IMR-90 (cell line): ENCODE measurements around the gene MSI2. TPM values are rescaled to one million over a fixed set of nuclear protein-coding genes. Genes with fewer than 3 reads are reported as not detected.

Experiments
- ATAC-seq: fragments of 200-7000 bp; cut with Tn5 transposase; 2 replicates; pipeline ENCODE4 v1.9.1; 2020; ENCODE audit warnings: low read depth, mild to moderate bottlenecking, moderate library complexity
- BruUV-seq: library from RNA; stranded (reverse); fragments of 400-500 nt; replicated peaks from 2 replicates; lab custom pipeline; 2021; lab: Mats Ljungman, UMichigan
- CTCF ChIA-PET: fragments of 300-600 bp; formaldehyde crosslinking; extraction: SDS; loops from one replicate; lab custom pipeline; 2021; ENCODE audit warnings: antibody characterized with exemption; lab: Yijun Ruan, JAX
- POLR2A ChIA-PET: fragments of 300-600 bp; sonication (Branson Sonifier 250); formaldehyde crosslinking; loops from one replicate; lab custom pipeline; 2022; ENCODE audit warnings: antibody characterized with exemption; ENCODE audit not compliant: unreplicated experiment; lab: Charles Lee
- DNase-seq: peaks from one replicate; pipeline ENCODE4 v3.0.0; 2013
- H2AFZ ChIP-seq: replicated peaks from 2 replicates; pipeline ENCODE3; 2013; ENCODE audit warnings: low read length, mild to moderate bottlenecking; ENCODE audit not compliant: poor library complexity
- H2AK5ac ChIP-seq: 2 replicates; pipeline ENCODE4 v1.6.1; 2013; ENCODE audit warnings: low read depth, low read length, inconsistent platforms
- H2AK9ac ChIP-seq: replicated peaks from 2 replicates; pipeline ENCODE3; 2013; ENCODE audit warnings: mild to moderate bottlenecking, low read depth, low read length, moderate library complexity; ENCODE audit not compliant: poor library complexity
- H2BK120ac ChIP-seq: 2 replicates; pipeline ENCODE4 v1.6.1; 2013; ENCODE audit warnings: low read depth, low read length, inconsistent platforms
- H2BK15ac ChIP-seq: 3 replicates; pipeline ENCODE4 v1.6.1; 2013; ENCODE audit warnings: low read depth, low read length, inconsistent platforms
- H2BK20ac ChIP-seq: 2 replicates; pipeline ENCODE4 v1.6.1; 2013; ENCODE audit warnings: low read depth, mild to moderate bottlenecking, inconsistent platforms, low read length, moderate library complexity
- H2BK5ac ChIP-seq: 2 replicates; pipeline ENCODE4 v1.6.1; 2013; ENCODE audit warnings: mild to moderate bottlenecking, low read depth, low read length, inconsistent platforms; ENCODE audit not compliant: poor library complexity, severe bottlenecking
- H3K14ac ChIP-seq: replicated peaks from 2 replicates; pipeline ENCODE4 v1.6.1; 2013; ENCODE audit warnings: low read depth, low read length, inconsistent platforms
- H3K18ac ChIP-seq: 2 replicates; pipeline ENCODE4 v1.6.1; 2013; ENCODE audit warnings: low read depth, low read length, control low read depth
- H3K23ac ChIP-seq: 2 replicates; pipeline ENCODE4 v1.6.1; 2013; ENCODE audit warnings: low read depth, low read length, inconsistent platforms
- H3K27ac ChIP-seq: 2 replicates; pipeline ENCODE4 v1.5.1; 2013; ENCODE audit warnings: mild to moderate bottlenecking, control low read depth, low read length; ENCODE audit not compliant: insufficient read depth
- H3K27me3 ChIP-seq: 2 replicates; pipeline ENCODE4 v1.6.1; 2013; ENCODE audit warnings: low read length; ENCODE audit not compliant: control insufficient read depth, insufficient read depth
- H3K36me3 ChIP-seq: 2 replicates; pipeline ENCODE4 v1.6.1; 2013; ENCODE audit warnings: low read length, mixed read lengths; ENCODE audit not compliant: control insufficient read depth, insufficient read depth
- H3K4ac ChIP-seq: 2 replicates; pipeline ENCODE4 v1.6.1; 2013; ENCODE audit warnings: low read depth, low read length, inconsistent platforms
- H3K4me1 ChIP-seq: 2 replicates; pipeline ENCODE4 v1.6.1; 2013; ENCODE audit warnings: low read length, mixed read lengths; ENCODE audit not compliant: control insufficient read depth, insufficient read depth
- H3K4me2 ChIP-seq: 2 replicates; pipeline ENCODE4 v1.6.1; 2013; ENCODE audit warnings: low read depth, mild to moderate bottlenecking, control low read depth, low read length, moderate library complexity
- H3K4me3 ChIP-seq: 2 replicates; pipeline ENCODE4 v1.5.1; 2013; ENCODE audit warnings: low read depth, mild to moderate bottlenecking, control low read depth, low read length, moderate library complexity; ENCODE audit not compliant: insufficient read depth
- H3K56ac ChIP-seq: 2 replicates; pipeline ENCODE4 v1.6.1; 2013; ENCODE audit warnings: low read length, inconsistent platforms; ENCODE audit not compliant: insufficient read depth; ENCODE audit errors: extremely low read depth
- H3K79me1 ChIP-seq, 2 experiments: 2 replicates each; pipeline ENCODE4 v1.6.1; 2013; ENCODE audit warnings: low read length in 2 of 2, inconsistent platforms in 1 of 2, low read depth in 1 of 2
- H3K9ac ChIP-seq: 2 replicates; pipeline ENCODE4 v1.6.1; 2013; ENCODE audit warnings: low read depth, low read length, control low read depth
- H3K9me1 ChIP-seq: 2 replicates; pipeline ENCODE4 v1.6.1; 2013; ENCODE audit warnings: low read length, inconsistent platforms; ENCODE audit not compliant: insufficient read depth
- H3K9me3 ChIP-seq: 2 replicates; pipeline ENCODE4 v1.6.1; 2013; ENCODE audit warnings: low read length; ENCODE audit not compliant: control insufficient read depth, insufficient read depth
- H4K20me1 ChIP-seq: 2 replicates; pipeline ENCODE4 v1.6.1; 2013; ENCODE audit warnings: low read length, inconsistent platforms; ENCODE audit not compliant: insufficient read depth
- H4K5ac ChIP-seq: 2 replicates; pipeline ENCODE4 v1.6.1; 2013; ENCODE audit warnings: mild to moderate bottlenecking, low read depth, low read length, control low read depth
- H4K8ac ChIP-seq, 2 experiments: 2 replicates each; pipeline ENCODE4 v1.6.1; 2013; ENCODE audit warnings: low read depth in 2 of 2, low read length in 2 of 2, control low read depth in 1 of 2, inconsistent platforms in 1 of 2
- H4K91ac ChIP-seq: 2 replicates; pipeline ENCODE4 v1.6.1; 2013; ENCODE audit warnings: low read depth, low read length, inconsistent platforms; ENCODE audit not compliant: insufficient read depth
- BHLHE40 ChIP-seq: fragments of 150-350 bp; IDR thresholded peaks from 2 replicates; pipeline ENCODE4 v1.6.1; 2016; ENCODE audit warnings: mild to moderate bottlenecking, low read depth, low read length
- CEBPB ChIP-seq: IDR thresholded peaks from 2 replicates; pipeline ENCODE4 v1.6.1; 2012; ENCODE audit warnings: low read depth, low read length, improper control_type of control experiment
- CHD1 ChIP-seq: IDR thresholded peaks from 2 replicates; pipeline ENCODE4 v1.6.1; 2012; ENCODE audit warnings: low read depth, low read length, improper control_type of control experiment
- FOS ChIP-seq: fragments of 150-350 bp; IDR thresholded peaks from 2 replicates; pipeline ENCODE4 v1.6.1; 2016; ENCODE audit warnings: low read depth, low read length
- MAFK ChIP-seq: IDR thresholded peaks from 2 replicates; pipeline ENCODE4 v1.6.1; 2012; ENCODE audit warnings: low read depth, low read length, improper control_type of control experiment
- MAZ ChIP-seq: IDR thresholded peaks from 2 replicates; pipeline ENCODE4 v1.6.1; 2012; ENCODE audit warnings: low read depth, mild to moderate bottlenecking, low read length, improper control_type of control experiment, moderate library complexity, borderline replicate concordance
- MXI1 ChIP-seq: IDR thresholded peaks from 2 replicates; pipeline ENCODE4 v1.6.1; 2012; ENCODE audit warnings: low read depth, mild to moderate bottlenecking, low read length, moderate library complexity, borderline replicate concordance
- NFE2L2 ChIP-seq: fragments of 150-350 bp; IDR thresholded peaks from 2 replicates; pipeline ENCODE4 v1.6.1; 2016; ENCODE audit warnings: low read depth, mild to moderate bottlenecking, low read length
- POLR2A ChIP-seq: IDR thresholded peaks from 2 replicates; pipeline ENCODE4 v1.6.1; 2012; ENCODE audit warnings: mild to moderate bottlenecking, low read depth, low read length
- RAD21 ChIP-seq: IDR thresholded peaks from 2 replicates; pipeline ENCODE4 v1.6.1; 2012; ENCODE audit warnings: low read length, improper control_type of control experiment
- RCOR1 ChIP-seq: IDR thresholded peaks from 2 replicates; pipeline ENCODE4 v1.6.1; 2012; ENCODE audit warnings: mild to moderate bottlenecking, low read length, improper control_type of control experiment; ENCODE audit not compliant: insufficient replicate concordance
- RFX5 ChIP-seq: IDR thresholded peaks from 2 replicates; pipeline ENCODE4 v1.8.0; 2012; ENCODE audit warnings: low read depth, mild to moderate bottlenecking, low read length, moderate library complexity
- SMC3 ChIP-seq: fragments of 150-350 bp; IDR thresholded peaks from 2 replicates; pipeline ENCODE4 v1.6.1; 2016; ENCODE audit warnings: low read depth, mild to moderate bottlenecking, antibody characterized with exemption, low read length, moderate library complexity
- WGBS, 2 experiments: methylation state at CpG; one replicate each; pipeline versions ENCODE4 v1.1.5 to v1.1.7; 2013; ENCODE audit warnings: missing lambda C conversion rate in 2 of 2; ENCODE audit not compliant: insufficient read length in 1 of 2; ENCODE audit errors: extremely low coverage in 2 of 2; 5-methylcytosine and 5-hydroxymethylcytosine counted together
- dilution Hi-C: fragments of 300-500 bp; cut with HindIII; formaldehyde crosslinking; loops from one replicate; pipeline ENCODE4 v1.14.3; 2018; ENCODE audit warnings: low sequenced_read_pairs; ENCODE audit not compliant: unreplicated experiment
- in situ Hi-C: fragments of 300-500 bp; cut with MboI; formaldehyde crosslinking; loops from 3 replicates; pipeline ENCODE4 v1.14.3; 2019; ENCODE audit warnings: low sequenced_read_pairs, inconsistent platforms, mixed read lengths
- intact Hi-C: fragments of 100-400 bp; cut with micrococcal nuclease; formaldehyde crosslinking; loops from 2 replicates; pipeline ENCODE4 v1.10.0; 2022
- polyA plus RNA-seq, 3 experiments: library from polyadenylated mRNA; depleted of rRNA; stranded (reverse); fragments of >200 nt; gene quantifications; 2 replicates each; pipeline ENCODE4 v1.2.3, GENCODE V29; 2012; ENCODE audit warnings: low replicate concordance in 1 of 3
- total RNA-seq: library from RNA; depleted of rRNA; stranded (reverse); fragments of >200 nt; gene quantifications from 2 replicates; pipeline ENCODE4 v1.2.3, GENCODE V29; 2012
- TF ChIP-seq, protein P1 (sequence below): conservative IDR thresholded peaks from 2 replicates; pipeline ENCODE4 v1.5.1; 2012; ENCODE audit warnings: mild to moderate bottlenecking, low read depth, low read length, improper control_type of control experiment
- TF ChIP-seq, protein P2 (sequence below): fragments of 150-350 bp; IDR thresholded peaks from 2 replicates; pipeline ENCODE4 v1.6.1; 2017; ENCODE audit warnings: mild to moderate bottlenecking, antibody characterized with exemption, low read length, low read depth
- TF ChIP-seq, protein P3 (sequence below): fragments of 150-350 bp; IDR thresholded peaks from 2 replicates; pipeline ENCODE4 v1.6.1; 2016; ENCODE audit warnings: low read depth, mild to moderate bottlenecking, low read length, moderate library complexity, borderline replicate concordance

Gene MSI2
- total and polyA plus RNA-seq, 2 of the 4 experiments (the other 2 are of a cell fraction) = 13.0 to 16.0 TPM

DNA sequence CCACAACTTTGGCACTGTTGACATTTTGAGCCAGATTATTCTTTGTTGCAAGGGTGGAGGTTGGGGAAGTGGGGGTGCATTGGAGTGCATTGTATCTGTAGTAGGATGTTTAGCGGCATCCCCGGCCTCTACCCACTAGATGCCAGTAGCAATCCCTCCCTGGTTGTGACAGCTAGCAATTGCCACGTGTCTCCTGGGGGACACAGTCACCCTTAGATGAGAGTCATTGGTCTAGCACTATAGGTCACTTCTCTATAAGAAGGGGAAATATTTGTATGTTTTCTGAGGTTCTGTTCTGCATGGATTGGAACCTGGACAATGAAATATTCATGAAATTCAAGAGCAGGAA, 32.4 kb downstream of the MSI2 start:
- no peak overlapping the region for H3K27ac ChIP-seq
- no CpG with 5 or more reads among the region's 3 CpGs for WGBS, 2 experiments
- ChIA-PET POLR2A (interaction anchor here (0.7 kb wide), 1 partner anchor 145 kb away, joined by 6 read pairs; no protein-coding TSS in a partner anchor), CTCF (interaction anchor here (1.2 kb wide), 1 partner anchor 46 kb away, joined by 3 read pairs; no protein-coding TSS in a partner anchor)
- H2BK5ac ChIP-seq = no peak overlapping the region
- H3K9me3 ChIP-seq = no peaks in the 10 kb centered on the region
- intact Hi-C loops = no loop called here
- no peak overlapping the region for H3K23ac ChIP-seq
- H2AFZ ChIP-seq = no peak overlapping the region
- no peak overlapping the region for H3K56ac ChIP-seq
- H4K20me1 ChIP-seq = peaks cover 12% of the 10 kb centered on the region; the same call in 1 of the 2 replicates
- no peak overlapping the region for H2BK20ac ChIP-seq
- H3K4ac ChIP-seq = no peak overlapping the region
- H3K9ac ChIP-seq = no peak overlapping the region
- H3K36me3 ChIP-seq = peaks cover 3% of the 10 kb centered on the region
- no peak overlapping the region for H3K4me2 ChIP-seq
- in situ Hi-C loops = no loop called here
- H3K14ac ChIP-seq = 0 out of 2 replicates have a peak overlapping the region, but pooled peaks have one; percentile 62
- no TSS peak for BruUV-seq
- H3K4me3 ChIP-seq = no peak overlapping the region
- peaks cover 13 to 18% of the 10 kb centered on the region in 2 experiments; a peak in 2 of 4 replicates for H3K79me1 ChIP-seq
- peak overlapping the region in 1 of 2 experiments; percentile 45; a peak in 1 of 4 replicates for H4K8ac ChIP-seq
- TF ChIP-seq RFX5 (no peak), POLR2A (no peak), MXI1 (no peak), MAFK (no peak), NFE2L2 (no peak), CHD1 (no peak), SMC3 (no peak), BHLHE40 (no peak), RAD21 (no peak), MAZ (no peak), RCOR1 (no peak), CEBPB (no peak), FOS (no peak)
- TF ChIP-seq, protein P1, sequence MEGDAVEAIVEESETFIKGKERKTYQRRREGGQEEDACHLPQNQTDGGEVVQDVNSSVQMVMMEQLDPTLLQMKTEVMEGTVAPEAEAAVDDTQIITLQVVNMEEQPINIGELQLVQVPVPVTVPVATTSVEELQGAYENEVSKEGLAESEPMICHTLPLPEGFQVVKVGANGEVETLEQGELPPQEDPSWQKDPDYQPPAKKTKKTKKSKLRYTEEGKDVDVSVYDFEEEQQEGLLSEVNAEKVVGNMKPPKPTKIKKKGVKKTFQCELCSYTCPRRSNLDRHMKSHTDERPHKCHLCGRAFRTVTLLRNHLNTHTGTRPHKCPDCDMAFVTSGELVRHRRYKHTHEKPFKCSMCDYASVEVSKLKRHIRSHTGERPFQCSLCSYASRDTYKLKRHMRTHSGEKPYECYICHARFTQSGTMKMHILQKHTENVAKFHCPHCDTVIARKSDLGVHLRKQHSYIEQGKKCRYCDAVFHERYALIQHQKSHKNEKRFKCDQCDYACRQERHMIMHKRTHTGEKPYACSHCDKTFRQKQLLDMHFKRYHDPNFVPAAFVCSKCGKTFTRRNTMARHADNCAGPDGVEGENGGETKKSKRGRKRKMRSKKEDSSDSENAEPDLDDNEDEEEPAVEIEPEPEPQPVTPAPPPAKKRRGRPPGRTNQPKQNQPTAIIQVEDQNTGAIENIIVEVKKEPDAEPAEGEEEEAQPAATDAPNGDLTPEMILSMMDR = no peak
- TF ChIP-seq, protein P2, sequence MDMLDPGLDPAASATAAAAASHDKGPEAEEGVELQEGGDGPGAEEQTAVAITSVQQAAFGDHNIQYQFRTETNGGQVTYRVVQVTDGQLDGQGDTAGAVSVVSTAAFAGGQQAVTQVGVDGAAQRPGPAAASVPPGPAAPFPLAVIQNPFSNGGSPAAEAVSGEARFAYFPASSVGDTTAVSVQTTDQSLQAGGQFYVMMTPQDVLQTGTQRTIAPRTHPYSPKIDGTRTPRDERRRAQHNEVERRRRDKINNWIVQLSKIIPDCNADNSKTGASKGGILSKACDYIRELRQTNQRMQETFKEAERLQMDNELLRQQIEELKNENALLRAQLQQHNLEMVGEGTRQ = no peak
- TF ChIP-seq, protein P3, sequence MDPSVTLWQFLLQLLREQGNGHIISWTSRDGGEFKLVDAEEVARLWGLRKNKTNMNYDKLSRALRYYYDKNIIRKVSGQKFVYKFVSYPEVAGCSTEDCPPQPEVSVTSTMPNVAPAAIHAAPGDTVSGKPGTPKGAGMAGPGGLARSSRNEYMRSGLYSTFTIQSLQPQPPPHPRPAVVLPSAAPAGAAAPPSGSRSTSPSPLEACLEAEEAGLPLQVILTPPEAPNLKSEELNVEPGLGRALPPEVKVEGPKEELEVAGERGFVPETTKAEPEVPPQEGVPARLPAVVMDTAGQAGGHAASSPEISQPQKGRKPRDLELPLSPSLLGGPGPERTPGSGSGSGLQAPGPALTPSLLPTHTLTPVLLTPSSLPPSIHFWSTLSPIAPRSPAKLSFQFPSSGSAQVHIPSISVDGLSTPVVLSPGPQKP = no peak
- no peaks in the 10 kb centered on the region for H3K27me3 ChIP-seq
- H3K4me1 ChIP-seq = peaks cover 5% of the 10 kb centered on the region
- peaks cover 13% of the 10 kb centered on the region; the same call in 1 of the 2 replicates for H3K9me1 ChIP-seq
- H2BK15ac ChIP-seq = no peak overlapping the region
- no peak overlapping the region for H2AK9ac ChIP-seq
- DNase-seq = no peak
- dilution Hi-C loops = no loop called here
- H4K5ac ChIP-seq = no peak overlapping the region
- no peak overlapping the region for H2BK120ac ChIP-seq
- H4K91ac ChIP-seq = no peak overlapping the region
- H2AK5ac ChIP-seq = no peak overlapping the region
- no peak for ATAC-seq
- H3K18ac ChIP-seq = no peak overlapping the region
